ENCODE measurements around the gene ELL.

The ELL gene

DNA sequence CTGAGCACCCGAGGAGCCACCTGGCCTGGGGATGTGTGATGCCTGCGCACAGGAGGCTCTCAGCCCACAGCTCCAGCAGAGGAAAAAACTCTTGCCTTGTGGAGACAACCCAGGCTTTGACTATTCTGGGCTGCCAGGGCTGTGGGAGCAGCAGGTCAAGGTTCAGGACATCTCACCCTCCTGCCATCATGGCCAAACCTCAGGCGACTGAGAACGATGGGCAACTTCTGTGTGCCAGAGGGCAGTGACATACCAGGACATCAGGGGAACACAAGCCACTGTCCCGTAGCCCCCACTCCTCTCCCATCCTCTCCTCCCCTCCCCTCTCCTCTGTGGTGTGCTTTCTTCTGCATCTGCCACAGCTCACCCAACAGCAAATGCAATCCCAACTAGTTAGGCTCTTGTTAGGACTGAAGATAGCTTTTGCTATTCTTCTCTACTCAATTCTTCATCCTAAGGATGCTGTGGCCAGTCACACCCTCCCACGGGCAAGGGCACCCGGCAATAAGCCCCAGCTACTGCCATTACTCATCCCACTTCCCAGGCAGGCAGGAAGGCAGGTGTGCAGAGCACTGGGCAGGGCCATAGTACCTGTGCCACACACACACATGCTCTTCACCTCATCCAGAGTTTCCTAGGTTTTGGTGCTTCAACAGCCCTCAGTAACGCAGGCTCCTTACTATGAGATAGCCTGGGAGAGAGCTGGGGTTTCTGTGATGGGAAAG, 16.8 kb downstream of the ELL start:
- no peak overlapping the region for H3K4me3 ChIP-seq (ENCODE audit: low read depth, low read length)
- TF ChIP-seq, protein P1, sequence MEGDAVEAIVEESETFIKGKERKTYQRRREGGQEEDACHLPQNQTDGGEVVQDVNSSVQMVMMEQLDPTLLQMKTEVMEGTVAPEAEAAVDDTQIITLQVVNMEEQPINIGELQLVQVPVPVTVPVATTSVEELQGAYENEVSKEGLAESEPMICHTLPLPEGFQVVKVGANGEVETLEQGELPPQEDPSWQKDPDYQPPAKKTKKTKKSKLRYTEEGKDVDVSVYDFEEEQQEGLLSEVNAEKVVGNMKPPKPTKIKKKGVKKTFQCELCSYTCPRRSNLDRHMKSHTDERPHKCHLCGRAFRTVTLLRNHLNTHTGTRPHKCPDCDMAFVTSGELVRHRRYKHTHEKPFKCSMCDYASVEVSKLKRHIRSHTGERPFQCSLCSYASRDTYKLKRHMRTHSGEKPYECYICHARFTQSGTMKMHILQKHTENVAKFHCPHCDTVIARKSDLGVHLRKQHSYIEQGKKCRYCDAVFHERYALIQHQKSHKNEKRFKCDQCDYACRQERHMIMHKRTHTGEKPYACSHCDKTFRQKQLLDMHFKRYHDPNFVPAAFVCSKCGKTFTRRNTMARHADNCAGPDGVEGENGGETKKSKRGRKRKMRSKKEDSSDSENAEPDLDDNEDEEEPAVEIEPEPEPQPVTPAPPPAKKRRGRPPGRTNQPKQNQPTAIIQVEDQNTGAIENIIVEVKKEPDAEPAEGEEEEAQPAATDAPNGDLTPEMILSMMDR (IDR thresholded peaks at IDR 0.05; ENCODE audit: low read depth, low read length, missing control alignments): no peak
- DNase-seq (ENCODE audit: low read depth): no peak

DNA sequence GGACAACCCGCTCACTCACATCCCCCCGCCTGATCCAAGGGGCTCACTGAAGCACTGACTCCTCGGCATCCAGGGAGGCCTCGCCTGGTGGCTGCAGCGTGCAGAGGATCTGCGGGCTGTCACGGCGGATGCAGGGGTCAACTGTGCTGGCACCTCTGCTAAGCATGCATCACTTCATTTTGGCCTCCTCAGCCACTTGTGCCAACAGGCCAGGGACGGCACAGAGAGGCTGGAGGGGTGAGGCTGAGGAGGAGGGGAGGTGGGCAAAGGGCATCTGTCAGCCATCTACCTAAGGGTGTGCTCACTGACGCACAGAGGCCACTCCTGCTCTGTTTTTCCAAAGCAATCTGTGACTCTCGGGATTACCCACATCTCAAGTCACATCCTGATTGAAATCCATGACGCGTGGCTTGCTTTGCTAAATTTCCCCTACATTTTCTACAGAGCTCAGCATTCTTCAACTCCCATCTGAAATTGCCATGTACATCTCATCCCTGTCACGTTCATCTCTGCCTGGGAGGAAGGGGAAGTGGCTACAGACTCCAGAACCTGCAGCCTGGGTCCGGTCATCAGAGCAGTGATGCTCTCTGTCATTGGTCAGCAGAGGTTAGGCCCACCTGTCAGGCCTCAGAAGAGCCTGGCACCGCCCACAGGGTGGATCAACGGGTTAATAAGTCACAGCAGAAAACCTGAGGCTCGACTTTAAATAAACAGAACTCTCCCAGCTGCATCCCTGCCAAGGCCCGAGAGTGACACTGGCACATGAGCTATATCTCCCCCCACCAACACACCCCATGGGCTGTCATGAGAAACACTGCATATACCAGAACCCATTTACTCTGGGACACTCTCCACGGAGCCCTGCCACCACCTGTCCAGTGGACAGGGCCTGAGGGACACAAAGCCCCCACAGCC, 17.6 kb downstream of the ELL start:
- H3K4me3 ChIP-seq (ENCODE audit: low read depth, low read length): no peak overlapping the region
- TF ChIP-seq, protein P1 (IDR thresholded peaks at IDR 0.05; ENCODE audit: low read depth, low read length, missing control alignments): no peak
- no peak for DNase-seq (ENCODE audit: low read depth)

DNA sequence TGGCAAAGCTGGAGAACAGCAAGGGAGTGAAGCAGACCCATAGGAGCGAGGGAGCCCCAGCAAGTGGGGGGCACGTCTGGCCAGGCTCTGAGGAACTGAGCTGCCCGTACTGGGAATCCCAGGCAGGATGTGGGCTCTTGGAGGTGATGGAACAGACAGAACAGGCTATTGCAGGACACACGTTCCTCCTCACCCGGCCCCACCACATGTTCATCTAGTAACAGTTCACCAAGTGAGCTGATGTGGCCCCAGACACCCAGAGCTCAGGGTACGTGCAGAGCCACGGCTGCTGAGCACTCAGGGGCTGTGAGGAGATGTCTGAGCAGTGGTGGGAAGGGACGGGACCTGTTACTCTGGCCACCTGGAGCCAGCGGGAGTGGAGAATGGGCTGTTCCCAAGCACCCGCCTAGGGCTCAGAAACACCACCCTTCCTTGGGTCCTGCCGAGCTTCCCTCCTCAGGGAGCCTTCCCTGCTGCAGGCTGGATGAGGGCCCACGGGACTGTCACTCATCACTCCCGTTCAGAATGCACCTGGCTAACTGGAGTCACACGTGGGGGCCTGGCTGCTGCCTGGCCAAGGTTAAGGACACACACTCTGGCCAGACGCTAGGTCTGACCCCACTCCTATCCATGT, 18.4 kb downstream of the ELL start:
- H3K4me3 ChIP-seq (ENCODE audit: low read depth, low read length): no peak overlapping the region
- TF ChIP-seq, protein P1 (IDR thresholded peaks at IDR 0.05; ENCODE audit: low read depth, low read length, missing control alignments): no peak
- DNase-seq (ENCODE audit: low read depth): no peak

DNA sequence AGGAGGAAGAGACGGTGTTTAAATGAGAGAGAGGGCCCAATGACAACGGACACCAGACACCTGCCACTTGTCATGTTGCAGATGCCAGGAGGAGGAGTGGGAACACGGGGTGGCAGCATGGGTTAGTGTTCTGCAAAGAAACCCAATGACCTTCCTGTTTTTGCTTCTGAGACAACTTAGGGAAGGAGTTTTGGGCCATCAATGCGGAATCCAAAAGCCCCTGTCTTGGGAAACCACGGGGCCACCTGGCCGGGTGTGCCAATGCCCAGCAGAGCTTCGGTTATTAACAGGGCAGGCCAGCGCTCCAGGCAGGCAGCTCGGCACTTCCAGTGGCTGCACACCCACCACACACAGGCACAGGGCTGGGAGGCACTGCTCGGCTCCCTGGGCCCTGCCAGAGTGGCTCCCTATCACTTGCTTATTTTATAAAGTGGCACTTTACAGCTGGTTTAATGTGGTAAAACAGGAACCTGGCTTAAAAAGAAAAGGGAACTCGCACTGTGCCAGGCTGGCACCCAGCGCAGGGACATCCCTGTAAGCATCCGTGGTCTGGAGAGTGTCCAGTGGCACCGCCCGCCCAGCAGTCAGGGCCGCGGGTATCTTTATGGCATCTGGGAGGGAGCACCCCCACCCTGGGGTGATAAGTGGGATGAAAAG, 19.1 kb downstream of the ELL start:
- TF ChIP-seq, protein P1 (IDR thresholded peaks at IDR 0.05; ENCODE audit: low read depth, low read length, missing control alignments): no peak

DNA sequence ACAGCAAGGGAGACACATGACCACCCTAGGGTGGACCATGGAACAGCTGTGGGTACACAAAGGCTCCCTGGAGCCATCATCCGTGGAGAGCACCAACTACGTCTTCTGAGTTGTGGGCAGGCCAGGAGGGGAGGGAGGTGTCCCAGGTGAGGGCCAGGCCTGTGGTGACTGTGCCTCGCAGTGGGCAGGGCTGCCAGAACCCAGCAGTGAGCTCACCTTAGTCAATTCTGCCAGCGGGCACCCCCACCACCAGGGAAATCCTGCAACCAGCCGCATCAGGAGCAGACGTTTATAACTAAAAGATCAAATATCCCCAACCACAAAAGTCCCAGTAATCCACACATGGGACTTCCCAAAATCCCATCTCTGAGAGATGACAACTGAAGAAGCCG, 19.6 kb downstream of the ELL start:
- TF ChIP-seq, protein P1 (IDR thresholded peaks at IDR 0.05; ENCODE audit: low read depth, low read length, missing control alignments): no peak
- H3K4me3 ChIP-seq (ENCODE audit: low read depth, low read length): no peak overlapping the region
- no peak for DNase-seq (ENCODE audit: low read depth)

More for the DNA sequence above, 19.1 kb downstream of the ELL start:
- no peak overlapping the region for H3K4me3 ChIP-seq (ENCODE audit: low read depth, low read length)
- DNase-seq (ENCODE audit: low read depth): no peak

DNA sequence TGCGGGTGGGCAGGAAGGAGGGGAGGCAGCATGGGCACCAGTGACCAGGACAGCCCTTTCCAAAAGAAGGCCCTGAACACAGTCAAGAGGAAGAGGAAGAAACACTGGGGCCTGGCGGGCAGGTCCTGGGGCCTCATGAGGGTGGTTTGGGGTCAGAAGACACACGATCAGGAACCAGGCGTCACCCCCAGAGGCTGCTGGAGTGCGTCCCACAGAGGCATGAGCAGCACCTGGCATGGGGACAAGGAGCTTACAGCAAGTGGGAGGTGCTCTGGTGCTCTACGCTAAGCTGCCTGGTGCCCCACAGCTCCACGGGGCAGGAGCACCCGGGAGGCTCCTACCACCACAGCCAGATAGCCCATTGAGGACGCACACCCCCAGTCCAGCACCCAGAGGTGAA, 20.0 kb downstream of the ELL start:
- H3K4me3 ChIP-seq (ENCODE audit: low read depth, low read length): no peak overlapping the region
- TF ChIP-seq, protein P1 (IDR thresholded peaks at IDR 0.05; ENCODE audit: low read depth, low read length, missing control alignments): no peak
- DNase-seq (ENCODE audit: low read depth): no peak
